GM23338 (cell line): Measurements from ENCODE around the gene TSKS. TPM values are rescaled to one million over a fixed set of nuclear protein-coding genes. Genes with fewer than 3 reads are reported as not detected.

Experiments used
- ATAC-seq: fragments of 200-7000 bp; cut with Tn5 transposase; 3 replicates; pipeline ENCODE4 v1.9.1; 2020
- DNase-seq: peaks from one replicate; pipeline ENCODE4 v3.0.0-alpha.2; 2015; ENCODE audit warnings: low spot score
- H2AFZ ChIP-seq: fragments of 200-600 bp; sonication (generic); 2 replicates; pipeline ENCODE4 v1.8.0; 2016; ENCODE audit warnings: antibody characterized with exemption, mild to moderate bottlenecking, moderate library complexity
- H3F3A ChIP-seq: fragments of 200-600 bp; sonication (generic); replicated peaks from 2 replicates; pipeline ENCODE4 v1.8.0; 2017; ENCODE audit warnings: antibody characterized with exemption, mixed run types, low read depth
- H3K27ac ChIP-seq: fragments of 200-600 bp; sonication (generic); 2 replicates; pipeline ENCODE4 v1.6.1; 2016; ENCODE audit warnings: low read depth
- H3K27me3 ChIP-seq: fragments of 200-600 bp; sonication (generic); 2 replicates; pipeline ENCODE4 v1.8.0; 2016; ENCODE audit warnings: mild to moderate bottlenecking, mixed run types, moderate library complexity; ENCODE audit not compliant: insufficient read depth
- H3K36me3 ChIP-seq: fragments of 200-600 bp; sonication (generic); 2 replicates; pipeline ENCODE4 v1.8.0; 2016; ENCODE audit warnings: mild to moderate bottlenecking; ENCODE audit not compliant: insufficient read depth
- H3K4me1 ChIP-seq: fragments of 200-600 bp; sonication (generic); 2 replicates; pipeline ENCODE4 v1.8.0; 2016; ENCODE audit warnings: mild to moderate bottlenecking, moderate library complexity; ENCODE audit not compliant: insufficient read depth
- H3K4me2 ChIP-seq: fragments of 200-600 bp; sonication (generic); 2 replicates; pipeline ENCODE4 v1.7.1; 2017; ENCODE audit warnings: mixed run types
- H3K4me3 ChIP-seq: fragments of 200-600 bp; sonication (generic); 2 replicates; pipeline ENCODE4 v1.6.1; 2016; ENCODE audit warnings: mixed run types
- H3K79me2 ChIP-seq: fragments of 200-600 bp; sonication (generic); replicated peaks from 2 replicates; pipeline ENCODE4 v1.8.0; 2017; ENCODE audit warnings: mild to moderate bottlenecking; ENCODE audit not compliant: insufficient read depth
- H3K9me2 ChIP-seq: fragments of 200-600 bp; sonication (generic); 2 replicates; pipeline ENCODE4 v1.8.0; 2017; ENCODE audit not compliant: insufficient read depth
- H4K20me1 ChIP-seq: fragments of 200-600 bp; sonication (generic); replicated peaks from 2 replicates; pipeline ENCODE4 v1.8.0; 2017; ENCODE audit warnings: mild to moderate bottlenecking; ENCODE audit not compliant: insufficient read depth
- H3K27ac Mint-ChIP-seq: 2 replicates; pipeline ENCODE4 v1.8.0; 2020; ENCODE audit warnings: inconsistent platforms, mild to moderate bottlenecking, moderate library complexity, mixed read lengths
- H3K27me3 Mint-ChIP-seq: 3 replicates; pipeline ENCODE4 v1.8.0; 2022; ENCODE audit warnings: low read depth, mild to moderate bottlenecking, moderate library complexity, mixed read lengths, inconsistent platforms; ENCODE audit not compliant: insufficient read depth, poor library complexity
- H3K36me3 Mint-ChIP-seq: 3 replicates; pipeline ENCODE4 v1.8.0; 2021; ENCODE audit warnings: low read depth, mild to moderate bottlenecking, inconsistent platforms, moderate library complexity, mixed read lengths
- H3K4me1 Mint-ChIP-seq: 3 replicates; pipeline ENCODE4 v1.8.0; 2020; ENCODE audit warnings: mild to moderate bottlenecking, inconsistent platforms, mixed read lengths
- H3K4me3 Mint-ChIP-seq: 3 replicates; pipeline ENCODE4 v1.8.0; 2021; ENCODE audit warnings: moderate library complexity, mild to moderate bottlenecking, inconsistent platforms, mixed read lengths
- H3K9me3 Mint-ChIP-seq: 3 replicates; pipeline ENCODE4 v1.8.0; 2020; ENCODE audit warnings: moderate library complexity, mild to moderate bottlenecking, inconsistent platforms, mixed read lengths
- CREB1 ChIP-seq: fragments of 250-450 bp; sonication (Bioruptor Pico); IDR thresholded peaks from 2 replicates; pipeline ENCODE4 v1.5.0; 2020; ENCODE audit warnings: low read depth, mild to moderate bottlenecking, moderate library complexity
- EZH2 ChIP-seq: fragments of 200-600 bp; sonication (generic); IDR thresholded peaks from one replicate; pipeline ENCODE4 v1.8.0; 2017; ENCODE audit warnings: antibody characterized with exemption, mild to moderate bottlenecking, low read depth; ENCODE audit not compliant: unreplicated experiment
- EZH2phosphoT487 ChIP-seq: fragments of 200-600 bp; sonication (generic); IDR thresholded peaks from one replicate; pipeline ENCODE4 v1.8.1; 2018; ENCODE audit warnings: antibody characterized with exemption; ENCODE audit not compliant: unreplicated experiment
- JUNB ChIP-seq: IDR thresholded peaks from one replicate; pipeline ENCODE4 v1.6.1; 2016; ENCODE audit warnings: antibody characterized with exemption; ENCODE audit not compliant: unreplicated experiment
- NANOG ChIP-seq: IDR thresholded peaks from 2 replicates; pipeline ENCODE4 v1.6.1; 2016; ENCODE audit warnings: antibody characterized with exemption, borderline replicate concordance
- POLR2AphosphoS5 ChIP-seq: IDR thresholded peaks from 2 replicates; pipeline ENCODE4 v1.6.1; 2016; ENCODE audit warnings: antibody characterized with exemption, low read depth
- STAT1 ChIP-seq: IDR thresholded peaks from one replicate; pipeline ENCODE4 v1.6.1; 2016; ENCODE audit warnings: antibody characterized with exemption; ENCODE audit not compliant: unreplicated experiment
- ZNF114 ChIP-seq: fragments of 250-450 bp; sonication (Bioruptor Pico); IDR thresholded peaks from 2 replicates; pipeline ENCODE4 v1.5.0; 2020; ENCODE audit warnings: mild to moderate bottlenecking, moderate library complexity
- ZNF331 ChIP-seq: fragments of 250-450 bp; sonication (Bioruptor Pico); IDR thresholded peaks from 2 replicates; pipeline ENCODE4 v1.5.0; 2020; ENCODE audit warnings: low read depth, mild to moderate bottlenecking, moderate library complexity
- polyA plus RNA-seq: library from polyadenylated mRNA; unstranded; fragments of >200 nt; fragmentation: Nextera tagmentation; extraction: Ambion mirVana; gene quantifications from 2 replicates; pipeline ENCODE4 v1.2.1, GENCODE V29; 2016
- total RNA-seq: library from RNA; depleted of rRNA; stranded (reverse); fragments of >200 nt; shearing (Covaris generic); gene quantifications from 2 replicates; pipeline ENCODE4 v1.2.3, GENCODE V29; 2014
- TF ChIP-seq, protein P1 (sequence below), 2 experiments: fragments of 200-600 bp in 1 of 2; sonication (generic) in 1 of 2; conservative IDR thresholded peaks; 2 replicates each; pipeline versions ENCODE4 v1.5.1 to v1.6.1; 2016 to 2017; ENCODE audit warnings: antibody characterized with exemption in 2 of 2, low read depth in 2 of 2, mild to moderate bottlenecking in 2 of 2, moderate library complexity in 1 of 2
- TF ChIP-seq, protein P2 (sequence below): IDR thresholded peaks from one replicate; pipeline ENCODE4 v1.6.1; 2018; ENCODE audit warnings: antibody characterized with exemption; ENCODE audit not compliant: unreplicated experiment
- TF ChIP-seq, protein P3 (sequence below): fragments of 250-450 bp; sonication (Bioruptor Pico); IDR thresholded peaks from 2 replicates; pipeline ENCODE4 v1.5.0; 2020; ENCODE audit warnings: mild to moderate bottlenecking, moderate library complexity
- TF ChIP-seq, protein P4 (sequence below): IDR thresholded peaks from 2 replicates; pipeline ENCODE4 v1.6.1; 2016; ENCODE audit warnings: antibody characterized with exemption

The TSKS gene
- total and polyA plus RNA-seq, 2 experiments from 2014 or later, result 0.99 TPM; not detected in 1

DNA sequence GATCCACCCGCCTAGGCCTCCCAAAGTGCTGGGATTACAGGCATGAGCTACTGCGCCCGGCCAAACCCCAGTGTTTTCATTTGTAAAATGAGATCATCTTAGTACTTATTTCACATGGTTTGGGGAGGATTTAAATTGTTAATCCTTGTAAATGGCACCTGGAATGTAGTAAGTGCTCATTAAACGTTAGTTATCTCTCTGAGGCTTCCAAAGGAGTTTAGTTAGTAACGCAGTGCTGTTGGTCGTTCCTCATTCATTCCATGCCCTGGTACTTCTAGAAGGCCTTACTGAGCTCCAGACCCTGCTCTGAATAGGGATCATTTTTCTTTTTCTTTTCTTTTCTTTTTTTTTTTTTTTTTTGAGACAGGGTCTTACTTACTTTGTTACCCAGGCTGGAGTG is 67.0 kb downstream of the TSKS start:
- H3F3A ChIP-seq, result 0 out of 2 replicates have a peak, but pooled peaks cover 7% of the 10 kb centered on the region
- no peak overlapping the region for H3K27ac ChIP-seq
- peaks cover 3% of the 10 kb centered on the region; the same call in 1 of the 2 replicates for H3K36me3 ChIP-seq
- H3K27me3 Mint-ChIP-seq, result peaks cover 14% of the 10 kb centered on the region
- H2AFZ ChIP-seq, result no peak overlapping the region
- H3K9me3 Mint-ChIP-seq, result no peaks in the 10 kb centered on the region; the same call in 2 of the 3 replicates
- no peak for ATAC-seq
- peaks cover 6% of the 10 kb centered on the region for H3K79me2 ChIP-seq
- no peak overlapping the region for H3K4me3 ChIP-seq
- H3K4me3 Mint-ChIP-seq, result no peak overlapping the region
- no peaks in the 10 kb centered on the region for H3K27me3 ChIP-seq
- H3K4me2 ChIP-seq, result no peak overlapping the region
- TF ChIP-seq ZNF114 (CRISPR knock-in tag), result no peak
- no peak for TF ChIP-seq EZH2
- TF ChIP-seq NANOG, result no peak
- no peak for TF ChIP-seq EZH2phosphoT487
- TF ChIP-seq ZNF331, result no peak
- TF ChIP-seq, protein P1, sequence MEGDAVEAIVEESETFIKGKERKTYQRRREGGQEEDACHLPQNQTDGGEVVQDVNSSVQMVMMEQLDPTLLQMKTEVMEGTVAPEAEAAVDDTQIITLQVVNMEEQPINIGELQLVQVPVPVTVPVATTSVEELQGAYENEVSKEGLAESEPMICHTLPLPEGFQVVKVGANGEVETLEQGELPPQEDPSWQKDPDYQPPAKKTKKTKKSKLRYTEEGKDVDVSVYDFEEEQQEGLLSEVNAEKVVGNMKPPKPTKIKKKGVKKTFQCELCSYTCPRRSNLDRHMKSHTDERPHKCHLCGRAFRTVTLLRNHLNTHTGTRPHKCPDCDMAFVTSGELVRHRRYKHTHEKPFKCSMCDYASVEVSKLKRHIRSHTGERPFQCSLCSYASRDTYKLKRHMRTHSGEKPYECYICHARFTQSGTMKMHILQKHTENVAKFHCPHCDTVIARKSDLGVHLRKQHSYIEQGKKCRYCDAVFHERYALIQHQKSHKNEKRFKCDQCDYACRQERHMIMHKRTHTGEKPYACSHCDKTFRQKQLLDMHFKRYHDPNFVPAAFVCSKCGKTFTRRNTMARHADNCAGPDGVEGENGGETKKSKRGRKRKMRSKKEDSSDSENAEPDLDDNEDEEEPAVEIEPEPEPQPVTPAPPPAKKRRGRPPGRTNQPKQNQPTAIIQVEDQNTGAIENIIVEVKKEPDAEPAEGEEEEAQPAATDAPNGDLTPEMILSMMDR (conservative IDR thresholded peaks at IDR 0.05; ENCODE audit: low read depth in 2 of 2), result no peak
- no peak for TF ChIP-seq POLR2AphosphoS5
- TF ChIP-seq, protein P2, sequence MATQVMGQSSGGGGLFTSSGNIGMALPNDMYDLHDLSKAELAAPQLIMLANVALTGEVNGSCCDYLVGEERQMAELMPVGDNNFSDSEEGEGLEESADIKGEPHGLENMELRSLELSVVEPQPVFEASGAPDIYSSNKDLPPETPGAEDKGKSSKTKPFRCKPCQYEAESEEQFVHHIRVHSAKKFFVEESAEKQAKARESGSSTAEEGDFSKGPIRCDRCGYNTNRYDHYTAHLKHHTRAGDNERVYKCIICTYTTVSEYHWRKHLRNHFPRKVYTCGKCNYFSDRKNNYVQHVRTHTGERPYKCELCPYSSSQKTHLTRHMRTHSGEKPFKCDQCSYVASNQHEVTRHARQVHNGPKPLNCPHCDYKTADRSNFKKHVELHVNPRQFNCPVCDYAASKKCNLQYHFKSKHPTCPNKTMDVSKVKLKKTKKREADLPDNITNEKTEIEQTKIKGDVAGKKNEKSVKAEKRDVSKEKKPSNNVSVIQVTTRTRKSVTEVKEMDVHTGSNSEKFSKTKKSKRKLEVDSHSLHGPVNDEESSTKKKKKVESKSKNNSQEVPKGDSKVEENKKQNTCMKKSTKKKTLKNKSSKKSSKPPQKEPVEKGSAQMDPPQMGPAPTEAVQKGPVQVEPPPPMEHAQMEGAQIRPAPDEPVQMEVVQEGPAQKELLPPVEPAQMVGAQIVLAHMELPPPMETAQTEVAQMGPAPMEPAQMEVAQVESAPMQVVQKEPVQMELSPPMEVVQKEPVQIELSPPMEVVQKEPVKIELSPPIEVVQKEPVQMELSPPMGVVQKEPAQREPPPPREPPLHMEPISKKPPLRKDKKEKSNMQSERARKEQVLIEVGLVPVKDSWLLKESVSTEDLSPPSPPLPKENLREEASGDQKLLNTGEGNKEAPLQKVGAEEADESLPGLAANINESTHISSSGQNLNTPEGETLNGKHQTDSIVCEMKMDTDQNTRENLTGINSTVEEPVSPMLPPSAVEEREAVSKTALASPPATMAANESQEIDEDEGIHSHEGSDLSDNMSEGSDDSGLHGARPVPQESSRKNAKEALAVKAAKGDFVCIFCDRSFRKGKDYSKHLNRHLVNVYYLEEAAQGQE, result no peak
- TF ChIP-seq CREB1 (CRISPR knock-in tag), result no peak
- no peak for TF ChIP-seq JUNB
- no peak for TF ChIP-seq STAT1
- TF ChIP-seq, protein P3, sequence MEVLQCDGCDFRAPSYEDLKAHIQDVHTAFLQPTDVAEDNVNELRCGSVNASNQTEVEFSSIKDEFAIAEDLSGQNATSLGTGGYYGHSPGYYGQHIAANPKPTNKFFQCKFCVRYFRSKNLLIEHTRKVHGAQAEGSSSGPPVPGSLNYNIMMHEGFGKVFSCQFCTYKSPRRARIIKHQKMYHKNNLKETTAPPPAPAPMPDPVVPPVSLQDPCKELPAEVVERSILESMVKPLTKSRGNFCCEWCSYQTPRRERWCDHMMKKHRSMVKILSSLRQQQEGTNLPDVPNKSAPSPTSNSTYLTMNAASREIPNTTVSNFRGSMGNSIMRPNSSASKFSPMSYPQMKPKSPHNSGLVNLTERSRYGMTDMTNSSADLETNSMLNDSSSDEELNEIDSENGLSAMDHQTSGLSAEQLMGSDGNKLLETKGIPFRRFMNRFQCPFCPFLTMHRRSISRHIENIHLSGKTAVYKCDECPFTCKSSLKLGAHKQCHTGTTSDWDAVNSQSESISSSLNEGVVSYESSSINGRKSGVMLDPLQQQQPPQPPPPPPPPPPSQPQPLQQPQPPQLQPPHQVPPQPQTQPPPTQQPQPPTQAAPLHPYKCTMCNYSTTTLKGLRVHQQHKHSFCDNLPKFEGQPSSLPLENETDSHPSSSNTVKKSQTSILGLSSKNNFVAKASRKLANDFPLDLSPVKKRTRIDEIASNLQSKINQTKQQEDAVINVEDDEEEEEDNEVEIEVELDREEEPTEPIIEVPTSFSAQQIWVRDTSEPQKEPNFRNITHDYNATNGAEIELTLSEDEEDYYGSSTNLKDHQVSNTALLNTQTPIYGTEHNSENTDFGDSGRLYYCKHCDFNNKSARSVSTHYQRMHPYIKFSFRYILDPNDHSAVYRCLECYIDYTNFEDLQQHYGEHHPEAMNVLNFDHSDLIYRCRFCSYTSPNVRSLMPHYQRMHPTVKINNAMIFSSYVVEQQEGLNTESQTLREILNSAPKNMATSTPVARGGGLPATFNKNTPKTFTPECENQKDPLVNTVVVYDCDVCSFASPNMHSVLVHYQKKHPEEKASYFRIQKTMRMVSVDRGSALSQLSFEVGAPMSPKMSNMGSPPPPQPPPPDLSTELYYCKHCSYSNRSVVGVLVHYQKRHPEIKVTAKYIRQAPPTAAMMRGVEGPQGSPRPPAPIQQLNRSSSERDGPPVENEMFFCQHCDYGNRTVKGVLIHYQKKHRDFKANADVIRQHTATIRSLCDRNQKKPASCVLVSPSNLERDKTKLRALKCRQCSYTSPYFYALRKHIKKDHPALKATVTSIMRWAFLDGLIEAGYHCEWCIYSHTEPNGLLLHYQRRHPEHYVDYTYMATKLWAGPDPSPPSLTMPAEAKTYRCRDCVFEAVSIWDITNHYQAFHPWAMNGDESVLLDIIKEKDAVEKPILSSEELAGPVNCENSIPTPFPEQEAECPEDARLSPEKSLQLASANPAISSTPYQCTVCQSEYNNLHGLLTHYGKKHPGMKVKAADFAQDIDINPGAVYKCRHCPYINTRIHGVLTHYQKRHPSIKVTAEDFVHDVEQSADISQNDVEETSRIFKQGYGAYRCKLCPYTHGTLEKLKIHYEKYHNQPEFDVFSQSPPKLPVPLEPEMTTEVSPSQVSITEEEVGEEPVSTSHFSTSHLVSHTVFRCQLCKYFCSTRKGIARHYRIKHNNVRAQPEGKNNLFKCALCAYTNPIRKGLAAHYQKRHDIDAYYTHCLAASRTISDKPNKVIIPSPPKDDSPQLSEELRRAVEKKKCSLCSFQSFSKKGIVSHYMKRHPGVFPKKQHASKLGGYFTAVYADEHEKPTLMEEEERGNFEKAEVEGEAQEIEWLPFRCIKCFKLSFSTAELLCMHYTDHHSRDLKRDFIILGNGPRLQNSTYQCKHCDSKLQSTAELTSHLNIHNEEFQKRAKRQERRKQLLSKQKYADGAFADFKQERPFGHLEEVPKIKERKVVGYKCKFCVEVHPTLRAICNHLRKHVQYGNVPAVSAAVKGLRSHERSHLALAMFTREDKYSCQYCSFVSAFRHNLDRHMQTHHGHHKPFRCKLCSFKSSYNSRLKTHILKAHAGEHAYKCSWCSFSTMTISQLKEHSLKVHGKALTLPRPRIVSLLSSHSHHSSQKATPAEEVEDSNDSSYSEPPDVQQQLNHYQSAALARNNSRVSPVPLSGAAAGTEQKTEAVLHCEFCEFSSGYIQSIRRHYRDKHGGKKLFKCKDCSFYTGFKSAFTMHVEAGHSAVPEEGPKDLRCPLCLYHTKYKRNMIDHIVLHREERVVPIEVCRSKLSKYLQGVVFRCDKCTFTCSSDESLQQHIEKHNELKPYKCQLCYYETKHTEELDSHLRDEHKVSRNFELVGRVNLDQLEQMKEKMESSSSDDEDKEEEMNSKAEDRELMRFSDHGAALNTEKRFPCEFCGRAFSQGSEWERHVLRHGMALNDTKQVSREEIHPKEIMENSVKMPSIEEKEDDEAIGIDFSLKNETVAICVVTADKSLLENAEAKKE (CRISPR knock-in tag), result no peak
- TF ChIP-seq, protein P4, sequence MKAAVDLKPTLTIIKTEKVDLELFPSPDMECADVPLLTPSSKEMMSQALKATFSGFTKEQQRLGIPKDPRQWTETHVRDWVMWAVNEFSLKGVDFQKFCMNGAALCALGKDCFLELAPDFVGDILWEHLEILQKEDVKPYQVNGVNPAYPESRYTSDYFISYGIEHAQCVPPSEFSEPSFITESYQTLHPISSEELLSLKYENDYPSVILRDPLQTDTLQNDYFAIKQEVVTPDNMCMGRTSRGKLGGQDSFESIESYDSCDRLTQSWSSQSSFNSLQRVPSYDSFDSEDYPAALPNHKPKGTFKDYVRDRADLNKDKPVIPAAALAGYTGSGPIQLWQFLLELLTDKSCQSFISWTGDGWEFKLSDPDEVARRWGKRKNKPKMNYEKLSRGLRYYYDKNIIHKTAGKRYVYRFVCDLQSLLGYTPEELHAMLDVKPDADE, result no peak
- H3K27ac Mint-ChIP-seq, result no peak overlapping the region
- H4K20me1 ChIP-seq, result peaks cover 6% of the 10 kb centered on the region; the same call in 1 of the 2 replicates
- no peak for DNase-seq
- H3K4me1 Mint-ChIP-seq, result peaks cover 7% of the 10 kb centered on the region
- H3K36me3 Mint-ChIP-seq, result peaks cover 34% of the 10 kb centered on the region
- peaks cover 6% of the 10 kb centered on the region; the same call in 1 of the 2 replicates for H3K4me1 ChIP-seq
- H3K9me2 ChIP-seq, result no peaks in the 10 kb centered on the region
